ENCODE measurements around the gene IFT80. TPM values are rescaled to one million over a fixed set of nuclear protein-coding genes. Genes with fewer than 3 reads are reported as not detected.
"Not testable (repeated sequence)": the region's sequence is repeated elsewhere in the genome, so short reads cannot be mapped to it uniquely, and the experiment has no call there.

Gene IFT80
- total and polyA plus RNA-seq, 2 donors (not counting 1 experiment from before 2014, with no cell fraction given): 17.7 to 44.1 TPM

DNA sequence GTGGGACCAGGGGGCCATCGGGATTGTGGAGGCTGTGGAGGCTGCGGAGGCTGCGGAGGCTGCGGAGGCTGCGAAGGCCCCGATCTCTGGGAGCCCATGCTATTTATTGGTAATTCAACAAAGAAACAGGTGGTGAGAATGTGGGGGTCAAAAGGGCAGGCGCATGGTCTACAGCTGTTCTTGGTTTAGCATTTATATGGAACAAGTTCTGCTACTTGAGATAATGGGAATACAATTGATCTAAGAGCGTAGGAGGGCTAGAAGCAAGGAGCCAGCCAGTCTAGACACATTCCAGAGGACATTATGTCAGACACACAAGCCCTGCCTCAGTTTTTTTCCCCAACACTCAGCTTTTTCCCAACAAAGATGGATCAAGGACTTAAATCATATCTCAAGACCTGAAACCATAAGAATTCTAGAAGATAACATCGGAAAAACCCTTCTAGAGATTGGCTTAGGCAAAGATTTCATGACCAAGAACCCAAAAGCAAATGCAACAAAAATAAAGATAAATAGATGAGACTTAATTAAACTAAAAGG is 153.7 kb downstream of the IFT80 start:
- Histone ChIP-seq H3K27ac (ENCODE audit: low read length in 2 of 2) (no peak overlapping the region), H3K27me3 (replicated peaks in 1 of 4; ENCODE audit: control extremely low read depth in 1 of 4, control insufficient read depth in 3 of 4, insufficient read depth in 4 of 4, low read length in 3 of 4) (no peaks in the 10 kb centered on the region), H3K4me3 (ENCODE audit: control extremely low read depth in 1 of 5, extremely low read depth in 1 of 5, insufficient read depth in 1 of 5, low read depth in 2 of 5, low read length in 4 of 5) (no peak overlapping the region), H3K4me2 (replicated peaks; ENCODE audit: low read depth, low read length, poor library complexity, severe bottlenecking) (no peak overlapping the region), H2AFZ (ENCODE audit: insufficient read depth, low read depth, low read length, poor library complexity, severe bottlenecking) (no peak overlapping the region), H3K9ac (ENCODE audit: low read length) (no peak overlapping the region), H3K36me3 (replicated peaks in 1 of 2; ENCODE audit: control extremely low read depth in 1 of 2, control insufficient read depth in 1 of 2, extremely low read depth in 1 of 2, insufficient read depth in 2 of 2, low read length in 1 of 2) (no peaks in the 10 kb centered on the region), H3K79me2 (ENCODE audit: control insufficient read depth, insufficient read depth, low read length) (no peaks in the 10 kb centered on the region), H3K9me3 (ENCODE audit: control extremely low read depth in 1 of 3, control insufficient read depth in 2 of 3, insufficient read depth in 1 of 3, low read length in 2 of 3) (peaks cover 0 to 4% (median 1%) of the 10 kb centered on the region in 3 donors), H3K4me1 (ENCODE audit: control insufficient read depth in 2 of 2, insufficient read depth in 2 of 2, low read length in 2 of 2) (no peaks in the 10 kb centered on the region), H4K20me1 (ENCODE audit: control insufficient read depth, insufficient read depth, low read length, poor library complexity, severe bottlenecking) (no peaks in the 10 kb centered on the region)
- Mint-ChIP-seq H3K27ac (no peak overlapping the region), H3K27me3 (peaks cover 10% of the 10 kb centered on the region), H3K9me3 (ENCODE audit: insufficient read depth) (peaks cover 2% of the 10 kb centered on the region), H3K4me3 (no peak overlapping the region), H3K4me1 (no peaks in the 10 kb centered on the region)
- ChIA-PET POLR2A (no interaction called here), CTCF (no interaction called here)
- ATAC-seq (ENCODE audit: low read depth) (no peak), DNase-seq (no peak)
- 94% methylated on average over 6 of the region's 9 CpGs for WGBS (ENCODE audit: insufficient coverage)
- intact Hi-C loops (cut with micrococcal nuclease): no loop called here
- no peak for TF ChIP-seq EZH2 (IDR thresholded peaks at IDR 0.05; ENCODE audit: borderline replicate concordance, insufficient read depth, low read depth, low read length, poor library complexity, severe bottlenecking)
- TF ChIP-seq, protein P1, sequence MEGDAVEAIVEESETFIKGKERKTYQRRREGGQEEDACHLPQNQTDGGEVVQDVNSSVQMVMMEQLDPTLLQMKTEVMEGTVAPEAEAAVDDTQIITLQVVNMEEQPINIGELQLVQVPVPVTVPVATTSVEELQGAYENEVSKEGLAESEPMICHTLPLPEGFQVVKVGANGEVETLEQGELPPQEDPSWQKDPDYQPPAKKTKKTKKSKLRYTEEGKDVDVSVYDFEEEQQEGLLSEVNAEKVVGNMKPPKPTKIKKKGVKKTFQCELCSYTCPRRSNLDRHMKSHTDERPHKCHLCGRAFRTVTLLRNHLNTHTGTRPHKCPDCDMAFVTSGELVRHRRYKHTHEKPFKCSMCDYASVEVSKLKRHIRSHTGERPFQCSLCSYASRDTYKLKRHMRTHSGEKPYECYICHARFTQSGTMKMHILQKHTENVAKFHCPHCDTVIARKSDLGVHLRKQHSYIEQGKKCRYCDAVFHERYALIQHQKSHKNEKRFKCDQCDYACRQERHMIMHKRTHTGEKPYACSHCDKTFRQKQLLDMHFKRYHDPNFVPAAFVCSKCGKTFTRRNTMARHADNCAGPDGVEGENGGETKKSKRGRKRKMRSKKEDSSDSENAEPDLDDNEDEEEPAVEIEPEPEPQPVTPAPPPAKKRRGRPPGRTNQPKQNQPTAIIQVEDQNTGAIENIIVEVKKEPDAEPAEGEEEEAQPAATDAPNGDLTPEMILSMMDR (IDR thresholded peaks at IDR 0.05): no peak

DNA sequence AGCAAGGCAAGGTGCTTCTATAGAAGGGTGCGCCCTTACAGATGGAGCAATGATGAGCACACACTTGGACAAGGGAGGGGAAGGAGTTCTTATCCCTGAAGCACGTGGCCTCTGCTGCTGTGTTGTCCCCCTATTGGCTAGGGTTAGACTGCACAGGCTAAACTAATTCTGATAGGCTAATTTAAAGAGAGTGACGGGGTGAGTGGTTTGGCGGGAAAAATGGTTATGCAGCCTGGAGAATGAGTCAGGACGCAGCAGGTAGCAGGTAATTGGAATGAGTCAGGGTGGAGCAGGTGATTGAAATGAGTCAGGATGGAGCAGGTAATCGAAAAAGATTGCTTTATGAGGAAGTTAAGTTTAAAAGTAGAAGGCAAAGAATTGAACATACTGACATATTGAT is 158.3 kb downstream of the IFT80 start:
- H3K36me3 ChIP-seq (replicated peaks in 1 of 2; ENCODE audit: control extremely low read depth in 1 of 2, control insufficient read depth in 1 of 2, extremely low read depth in 1 of 2, insufficient read depth in 2 of 2, low read length in 1 of 2); H3K27ac Mint-ChIP-seq; ATAC-seq (ENCODE audit: low read depth); H3K4me3 Mint-ChIP-seq; H3K9me3 ChIP-seq (ENCODE audit: control extremely low read depth in 1 of 3, control insufficient read depth in 2 of 3, insufficient read depth in 1 of 3, low read length in 2 of 3); H3K27ac ChIP-seq (ENCODE audit: low read length in 2 of 2); DNase-seq; H3K9me3 Mint-ChIP-seq (ENCODE audit: insufficient read depth); H3K4me2 ChIP-seq (replicated peaks; ENCODE audit: low read depth, low read length, poor library complexity, severe bottlenecking); H4K20me1 ChIP-seq (ENCODE audit: control insufficient read depth, insufficient read depth, low read length, poor library complexity, severe bottlenecking); H3K79me2 ChIP-seq (ENCODE audit: control insufficient read depth, insufficient read depth, low read length); H3K4me3 ChIP-seq (ENCODE audit: control extremely low read depth in 1 of 5, extremely low read depth in 1 of 5, insufficient read depth in 1 of 5, low read depth in 2 of 5, low read length in 4 of 5); POLR2A ChIA-PET; H3K27me3 ChIP-seq (replicated peaks in 1 of 4; ENCODE audit: control extremely low read depth in 1 of 4, control insufficient read depth in 3 of 4, insufficient read depth in 4 of 4, low read length in 3 of 4); H3K4me1 Mint-ChIP-seq; H3K4me1 ChIP-seq (ENCODE audit: control insufficient read depth in 2 of 2, insufficient read depth in 2 of 2, low read length in 2 of 2); H3K9ac ChIP-seq (ENCODE audit: low read length); H2AFZ ChIP-seq (ENCODE audit: insufficient read depth, low read depth, low read length, poor library complexity, severe bottlenecking); intact Hi-C loops (cut with micrococcal nuclease): not testable (repeated sequence)
- 81% methylated on average over 5 of the region's 6 CpGs for WGBS (ENCODE audit: insufficient coverage)
- CTCF ChIA-PET: interaction anchor here (0.6 kb wide), 1 partner anchor 11 kb away, joined by 3 read pairs; no protein-coding TSS in a partner anchor
- H3K27me3 Mint-ChIP-seq: peaks cover 21% of the 10 kb centered on the region
